Hepatocyte (in vitro differentiated cells): ENCODE results near the gene ATAD3B.
"Not testable (repeated sequence)": the region's sequence is repeated elsewhere in the genome, so short reads cannot be mapped to it uniquely, and the experiment has no call there.

Experiments
- EZH2phosphoT487 ChIP-seq: fragments of 200-600 bp; sonication (generic); IDR thresholded peaks from one replicate; pipeline ENCODE4 v1.6.1; 2018; ENCODE audit warnings: antibody characterized with exemption, mild to moderate bottlenecking, low read depth, moderate library complexity; ENCODE audit not compliant: unreplicated experiment, severe bottlenecking
- TF ChIP-seq, protein P1 (sequence below): fragments of 200-600 bp; sonication (generic); IDR thresholded peaks from 2 replicates; pipeline ENCODE4 v1.5.1; 2016; ENCODE audit warnings: antibody characterized with exemption, mild to moderate bottlenecking; ENCODE audit not compliant: poor library complexity

DNA sequence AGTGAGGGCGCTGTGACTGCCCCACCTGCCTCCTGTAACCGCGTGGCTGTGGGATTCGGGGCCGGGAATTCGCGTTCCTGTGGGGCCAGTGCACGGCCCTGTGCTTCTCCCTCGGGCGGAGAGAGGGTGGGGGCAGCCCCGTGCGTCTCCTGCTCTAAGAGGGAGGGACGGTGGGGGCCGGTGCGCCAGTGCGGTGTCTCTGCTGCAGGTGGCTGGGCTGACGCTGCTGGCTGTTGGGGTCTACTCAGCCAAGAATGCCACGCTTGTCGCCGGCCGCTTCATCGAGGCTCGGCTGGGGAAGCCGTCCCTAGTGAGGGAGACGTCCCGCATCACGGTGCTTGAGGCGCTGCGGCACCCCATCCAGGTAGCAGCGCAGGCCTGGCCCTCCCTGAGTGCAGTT is 51.0 kb downstream of the ATAD3B start:
- TF ChIP-seq, protein P1, sequence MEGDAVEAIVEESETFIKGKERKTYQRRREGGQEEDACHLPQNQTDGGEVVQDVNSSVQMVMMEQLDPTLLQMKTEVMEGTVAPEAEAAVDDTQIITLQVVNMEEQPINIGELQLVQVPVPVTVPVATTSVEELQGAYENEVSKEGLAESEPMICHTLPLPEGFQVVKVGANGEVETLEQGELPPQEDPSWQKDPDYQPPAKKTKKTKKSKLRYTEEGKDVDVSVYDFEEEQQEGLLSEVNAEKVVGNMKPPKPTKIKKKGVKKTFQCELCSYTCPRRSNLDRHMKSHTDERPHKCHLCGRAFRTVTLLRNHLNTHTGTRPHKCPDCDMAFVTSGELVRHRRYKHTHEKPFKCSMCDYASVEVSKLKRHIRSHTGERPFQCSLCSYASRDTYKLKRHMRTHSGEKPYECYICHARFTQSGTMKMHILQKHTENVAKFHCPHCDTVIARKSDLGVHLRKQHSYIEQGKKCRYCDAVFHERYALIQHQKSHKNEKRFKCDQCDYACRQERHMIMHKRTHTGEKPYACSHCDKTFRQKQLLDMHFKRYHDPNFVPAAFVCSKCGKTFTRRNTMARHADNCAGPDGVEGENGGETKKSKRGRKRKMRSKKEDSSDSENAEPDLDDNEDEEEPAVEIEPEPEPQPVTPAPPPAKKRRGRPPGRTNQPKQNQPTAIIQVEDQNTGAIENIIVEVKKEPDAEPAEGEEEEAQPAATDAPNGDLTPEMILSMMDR: not testable (repeated sequence)
- TF ChIP-seq EZH2phosphoT487: not testable (repeated sequence)
